Upper lobe of left lung (tissue), 6 donors: Measurements from ENCODE around the gene TMEM86A. TPM values are rescaled to one million over a fixed set of nuclear protein-coding genes. Genes with fewer than 3 reads are reported as not detected.
"Not testable (repeated sequence)": the region's sequence is repeated elsewhere in the genome, so short reads cannot be mapped to it uniquely, and the experiment has no call there.

Source experiments
- ATAC-seq, 2 donors: fragments of 200-7000 bp; cut with Tn5 transposase; one replicate each; pipeline ENCODE4 v1.9.1; 2022; ENCODE audit warnings: mild to moderate bottlenecking in 2 of 2, moderate library complexity in 2 of 2; ENCODE audit not compliant: low FRiP score in 2 of 2
- DNase-seq, 2 donors: peaks; one replicate each; pipeline ENCODE4 v3.0.0-alpha.2; 2019 to 2020
- H3K27ac ChIP-seq, 4 donors: fragments of 200-600 bp; sonication (generic); one replicate each; pipeline ENCODE4 v1.5.1; 2016 to 2019
- H3K27me3 ChIP-seq, 4 donors: fragments of 200-600 bp; sonication (generic); one replicate each; pipeline ENCODE4 v1.5.1; 2017 to 2019
- H3K36me3 ChIP-seq, 4 donors: fragments of 200-600 bp; sonication (generic); one replicate each; pipeline ENCODE4 v1.5.1; 2016 to 2019
- H3K4me1 ChIP-seq, 4 donors: fragments of 200-600 bp; sonication (generic); one replicate each; pipeline ENCODE4 v1.5.1; 2018 to 2019
- H3K4me3 ChIP-seq, 4 donors: fragments of 200-600 bp; sonication (generic); one replicate each; pipeline ENCODE4 v1.5.1; 2017 to 2019; ENCODE audit warnings: mild to moderate bottlenecking in 2 of 4, moderate library complexity in 1 of 4
- H3K9me3 ChIP-seq, 4 donors: fragments of 200-600 bp; sonication (generic); one replicate each; pipeline ENCODE4 v1.5.1; 2018 to 2019
- CTCF ChIP-seq, 6 experiments: fragments of 450-650 bp in 4 of 6; fragments of 200-600 bp in 2 of 6; sonication (generic) in 2 of 6; IDR thresholded peaks; one replicate each; pipeline ENCODE4 v1.5.1; 2016 to 2019; ENCODE audit warnings: antibody characterized with exemption in 6 of 6
- EP300 ChIP-seq, 4 donors: sonication (generic); formaldehyde crosslinking; IDR thresholded peaks; one replicate each; pipeline ENCODE4 v1.5.1; 2017; ENCODE audit warnings: antibody characterized with exemption in 4 of 4, control low read depth in 2 of 4
- POLR2A ChIP-seq, 4 donors: fragments of 450-650 bp; IDR thresholded peaks; one replicate each; pipeline ENCODE4 v1.5.1; 2016 to 2017; ENCODE audit warnings: antibody characterized with exemption in 4 of 4, mild to moderate bottlenecking in 2 of 4
- POLR2AphosphoS5 ChIP-seq, 2 donors: sonication (generic); formaldehyde crosslinking; IDR thresholded peaks; one replicate each; pipeline ENCODE4 v1.5.1; 2017; ENCODE audit warnings: antibody characterized with exemption in 2 of 2
- WGBS, 2 donors: methylation state at CpG; one replicate each; pipeline ENCODE4 v1.1.5; 2017 to 2018; 5-methylcytosine and 5-hydroxymethylcytosine counted together
- total RNA-seq, 6 donors: library from RNA; depleted of rRNA in 4 of 6; stranded (reverse); fragments of >200 nt in 4 of 6; gene quantifications; one replicate each; pipeline versions ENCODE4 v1.1.0 to v1.2.1, GENCODE V29; 2016 to 2021
- donor health status: DM: no; HTN: no; CAD: no; lungs with moderate emphysema.
- donor health status: DM: no; HTN: yes; CAD: no; lungs with severe emphysema.

Gene TMEM86A
- total RNA-seq, 6 donors from 2014 or later, result 4.6 to 18.0 (median 8.5) TPM

- no peak for ATAC-seq
- H3K36me3 ChIP-seq, result no peaks in the 10 kb centered on the region
- no peaks in the 10 kb centered on the region for H3K9me3 ChIP-seq
- H3K4me1 ChIP-seq, result no peaks in the 10 kb centered on the region
- no peak overlapping the region for H3K4me3 ChIP-seq
- WGBS, 2 donors, result 90 to 94% methylated on average over 4 of the region's 4 CpGs
- H3K27me3 ChIP-seq, result no peaks in the 10 kb centered on the region
- no peak overlapping the region for H3K27ac ChIP-seq
- TF ChIP-seq POLR2AphosphoS5 (IDR thresholded peaks at IDR 0.05) (no peak), CTCF (IDR thresholded peaks at IDR 0.05) (no peak), EP300 (IDR thresholded peaks at IDR 0.05) (no peak), POLR2A (IDR thresholded peaks at IDR 0.05) (no peak)
- no peak for DNase-seq
Measured at GRCh38 chr11:18668131-18668530, 30.4 kb upstream of the TMEM86A start.

- Histone ChIP-seq H3K27ac (no peak overlapping the region), H3K4me3 (no peak overlapping the region), H3K36me3 (no peaks in the 10 kb centered on the region), H3K9me3 (no peaks in the 10 kb centered on the region), H3K27me3 (no peaks in the 10 kb centered on the region), H3K4me1 (no peaks in the 10 kb centered on the region)
- TF ChIP-seq POLR2A (IDR thresholded peaks at IDR 0.05) (no peak), POLR2AphosphoS5 (IDR thresholded peaks at IDR 0.05) (no peak), EP300 (IDR thresholded peaks at IDR 0.05) (no peak), CTCF (IDR thresholded peaks at IDR 0.05) (no peak)
- no peak for ATAC-seq
- WGBS, 2 donors, result 41 to 49% methylated on average over 2 of the region's 2 CpGs
- DNase-seq, result no peak
Measured at GRCh38 chr11:18669219-18669596, 29.4 kb upstream of the TMEM86A start.

DNA sequence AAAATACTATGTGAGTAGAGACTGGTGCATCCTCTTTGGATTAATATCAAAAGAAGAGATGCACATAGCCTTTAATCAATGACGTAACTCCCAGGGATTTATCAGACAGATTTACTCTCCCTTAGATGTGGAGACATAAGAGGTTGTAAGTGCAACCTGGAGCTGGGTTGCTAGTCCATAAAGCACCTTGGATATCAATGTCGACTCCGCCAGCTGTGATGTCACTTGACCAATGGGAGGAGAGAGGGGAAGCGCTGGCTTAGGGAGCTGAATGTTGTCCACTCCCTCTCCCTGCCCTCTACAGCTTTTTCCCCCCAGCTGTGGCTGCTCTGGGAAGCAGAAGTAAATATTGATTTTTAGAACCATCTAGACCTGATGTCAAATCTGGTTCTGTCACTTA, 28.9 kb upstream of the TMEM86A start:
- H3K36me3 ChIP-seq, result no peaks in the 10 kb centered on the region
- no peaks in the 10 kb centered on the region for H3K4me1 ChIP-seq
- TF ChIP-seq CTCF (IDR thresholded peaks at IDR 0.05) (no peak), POLR2AphosphoS5 (IDR thresholded peaks at IDR 0.05) (no peak), EP300 (IDR thresholded peaks at IDR 0.05) (no peak), POLR2A (IDR thresholded peaks at IDR 0.05) (no peak)
- no peak overlapping the region for H3K4me3 ChIP-seq
- H3K9me3 ChIP-seq, result no peaks in the 10 kb centered on the region
- no peak for ATAC-seq
- WGBS, 2 donors, result 80% methylated on average over 4 of the region's 4 CpGs
- H3K27ac ChIP-seq, result no peak overlapping the region
- no peaks in the 10 kb centered on the region for H3K27me3 ChIP-seq
- no peak for DNase-seq

DNA sequence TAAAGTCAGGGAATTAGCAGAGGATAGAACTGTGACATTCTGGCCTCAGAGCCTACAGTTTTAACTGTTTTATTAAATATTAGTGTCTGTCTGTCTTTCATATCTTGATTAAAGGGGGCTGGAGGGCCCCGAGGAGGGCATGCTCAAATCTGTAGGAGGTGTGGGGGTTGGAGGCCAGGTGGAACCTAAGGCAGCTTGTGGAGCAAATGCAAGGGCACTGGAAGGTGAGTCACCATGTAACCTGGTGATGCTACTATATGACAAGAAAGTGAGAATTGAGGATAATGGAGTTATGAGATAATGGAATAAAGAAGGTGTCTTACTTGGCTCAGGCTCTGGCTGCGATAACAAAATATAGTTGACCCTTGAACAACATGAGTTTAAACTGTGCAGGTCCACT, 27.3 kb upstream of the TMEM86A start:
- Histone ChIP-seq H3K4me1 (no peaks in the 10 kb centered on the region), H3K9me3 (no peaks in the 10 kb centered on the region), H3K36me3 (no peaks in the 10 kb centered on the region), H3K27me3 (no peaks in the 10 kb centered on the region), H3K27ac (no peak overlapping the region), H3K4me3 (no peak overlapping the region)
- WGBS, 2 donors, result 87 to 93% methylated on average over 2 of the region's 2 CpGs
- TF ChIP-seq CTCF (IDR thresholded peaks at IDR 0.05) (no peak), POLR2AphosphoS5 (IDR thresholded peaks at IDR 0.05) (no peak), POLR2A (IDR thresholded peaks at IDR 0.05) (no peak), EP300 (IDR thresholded peaks at IDR 0.05) (no peak)
- DNase-seq (no peak), ATAC-seq (no peak)

DNA sequence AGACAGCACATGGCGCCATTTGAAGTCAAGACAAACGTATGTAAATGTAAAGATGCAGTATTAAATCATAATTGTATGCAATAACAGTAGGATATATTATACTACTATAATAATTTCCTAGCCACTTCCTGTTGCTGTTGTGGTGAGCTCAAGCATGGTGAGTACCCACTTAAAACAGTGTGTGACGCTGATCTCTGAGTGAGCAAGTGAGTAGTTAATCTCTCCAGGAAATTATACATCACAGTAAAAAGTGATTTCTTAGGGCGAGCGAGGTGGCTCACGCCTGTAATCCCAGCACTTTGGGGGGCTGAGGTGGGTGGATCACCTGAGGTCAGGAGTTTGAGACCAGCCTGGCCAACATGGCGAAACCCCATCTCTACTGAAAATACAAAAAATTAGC, 26.4 kb upstream of the TMEM86A start:
- H3K4me1 ChIP-seq, H3K9me3 ChIP-seq, ATAC-seq, H3K36me3 ChIP-seq, H3K27me3 ChIP-seq, H3K4me3 ChIP-seq, H3K27ac ChIP-seq: not testable (repeated sequence)
- peak in 1 of 2 donors; percentile 25 for DNase-seq
- WGBS, 2 donors, result 64 to 65% methylated on average over 7 of the region's 7 CpGs
